WI38 (cell line): ENCODE data around the gene ATP6AP1.

Experiments used
- H3K4me3 ChIP-seq: 2 replicates; pipeline ENCODE4 v1.5.1; 2011; ENCODE audit warnings: low read depth, mild to moderate bottlenecking, control low read depth, low read length
- TF ChIP-seq, protein P1 (sequence below): IDR thresholded peaks from 2 replicates; pipeline ENCODE4 v1.5.1; 2012; ENCODE audit warnings: low read depth, mild to moderate bottlenecking, control low read depth, low read length

The ATP6AP1 gene

DNA sequence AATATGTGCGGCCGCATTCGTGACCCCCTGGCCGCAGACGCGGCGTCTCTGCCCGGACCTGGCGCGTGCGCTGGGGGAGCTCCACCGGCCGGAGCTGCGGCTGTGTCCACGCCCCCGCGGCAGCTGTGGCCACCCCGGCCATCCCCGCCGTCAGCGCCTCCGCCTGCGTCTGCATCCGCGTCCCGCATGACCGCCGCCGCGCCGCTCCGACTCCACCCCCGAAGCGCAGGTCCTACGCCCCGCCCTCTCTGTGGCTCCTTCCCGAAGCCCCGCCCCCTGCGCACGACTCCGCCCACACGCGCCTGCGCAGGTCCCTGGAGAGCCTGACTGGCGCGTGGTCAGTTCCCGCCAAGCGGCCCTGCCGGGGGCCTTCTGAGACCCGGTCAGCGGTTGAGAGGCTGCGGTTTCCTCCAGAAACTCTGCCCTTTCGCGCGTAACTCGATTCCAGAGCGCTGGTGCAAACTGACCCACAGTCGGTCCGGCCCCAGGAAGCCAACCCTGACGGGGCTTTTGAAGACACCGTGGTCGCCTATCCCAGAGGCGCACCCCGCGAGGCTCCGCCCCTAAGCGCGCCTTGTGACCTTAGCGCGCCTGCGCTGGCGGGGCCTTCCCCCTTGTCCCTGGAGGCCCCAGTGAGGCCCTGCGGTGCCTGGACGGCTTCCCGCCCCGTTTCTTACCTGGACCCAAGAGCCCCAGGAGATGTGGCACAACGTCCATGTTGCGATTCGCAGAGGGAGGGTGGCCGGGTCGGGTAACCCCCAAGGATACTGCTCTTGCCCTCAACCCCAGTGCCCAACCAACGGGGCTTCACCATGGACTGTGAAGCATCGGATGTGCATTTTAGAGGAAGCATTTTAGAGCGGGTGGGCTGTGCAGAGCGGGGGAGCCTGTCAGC is 50.5 kb downstream of the ATP6AP1 start, which contains the start of gene LAGE3:
Gene LAGE3 (minus strand): TSS at position 554 of the 895 bp plus-strand sequence. CDS start 366 bp downstream, at position 188.
- TF ChIP-seq, protein P1, sequence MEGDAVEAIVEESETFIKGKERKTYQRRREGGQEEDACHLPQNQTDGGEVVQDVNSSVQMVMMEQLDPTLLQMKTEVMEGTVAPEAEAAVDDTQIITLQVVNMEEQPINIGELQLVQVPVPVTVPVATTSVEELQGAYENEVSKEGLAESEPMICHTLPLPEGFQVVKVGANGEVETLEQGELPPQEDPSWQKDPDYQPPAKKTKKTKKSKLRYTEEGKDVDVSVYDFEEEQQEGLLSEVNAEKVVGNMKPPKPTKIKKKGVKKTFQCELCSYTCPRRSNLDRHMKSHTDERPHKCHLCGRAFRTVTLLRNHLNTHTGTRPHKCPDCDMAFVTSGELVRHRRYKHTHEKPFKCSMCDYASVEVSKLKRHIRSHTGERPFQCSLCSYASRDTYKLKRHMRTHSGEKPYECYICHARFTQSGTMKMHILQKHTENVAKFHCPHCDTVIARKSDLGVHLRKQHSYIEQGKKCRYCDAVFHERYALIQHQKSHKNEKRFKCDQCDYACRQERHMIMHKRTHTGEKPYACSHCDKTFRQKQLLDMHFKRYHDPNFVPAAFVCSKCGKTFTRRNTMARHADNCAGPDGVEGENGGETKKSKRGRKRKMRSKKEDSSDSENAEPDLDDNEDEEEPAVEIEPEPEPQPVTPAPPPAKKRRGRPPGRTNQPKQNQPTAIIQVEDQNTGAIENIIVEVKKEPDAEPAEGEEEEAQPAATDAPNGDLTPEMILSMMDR = no peak
- peak within 1 kb of the TSS; percentile 53 for H3K4me3 ChIP-seq

DNA sequence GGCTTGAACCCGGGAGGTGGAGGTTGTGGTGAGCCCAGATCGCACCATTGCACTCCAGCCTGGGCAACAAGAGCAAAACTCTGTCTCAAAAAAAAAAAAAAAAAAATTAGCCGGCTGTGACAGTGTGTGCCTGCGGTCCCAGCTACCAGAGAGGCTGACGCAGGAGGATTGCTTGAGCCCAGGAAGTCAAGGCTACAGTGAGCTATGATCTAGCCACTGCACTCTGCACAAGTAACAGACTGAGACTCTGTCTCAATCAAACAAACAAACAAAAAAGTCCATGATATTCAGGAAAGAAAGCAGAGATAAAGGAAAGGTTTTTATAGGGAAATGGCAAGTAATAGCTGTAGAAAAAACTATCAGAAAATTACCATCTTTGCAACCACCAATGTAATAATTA is 52.7 kb downstream of the ATP6AP1 start:
- no peak overlapping the region for H3K4me3 ChIP-seq
- TF ChIP-seq, protein P1 = no peak

DNA sequence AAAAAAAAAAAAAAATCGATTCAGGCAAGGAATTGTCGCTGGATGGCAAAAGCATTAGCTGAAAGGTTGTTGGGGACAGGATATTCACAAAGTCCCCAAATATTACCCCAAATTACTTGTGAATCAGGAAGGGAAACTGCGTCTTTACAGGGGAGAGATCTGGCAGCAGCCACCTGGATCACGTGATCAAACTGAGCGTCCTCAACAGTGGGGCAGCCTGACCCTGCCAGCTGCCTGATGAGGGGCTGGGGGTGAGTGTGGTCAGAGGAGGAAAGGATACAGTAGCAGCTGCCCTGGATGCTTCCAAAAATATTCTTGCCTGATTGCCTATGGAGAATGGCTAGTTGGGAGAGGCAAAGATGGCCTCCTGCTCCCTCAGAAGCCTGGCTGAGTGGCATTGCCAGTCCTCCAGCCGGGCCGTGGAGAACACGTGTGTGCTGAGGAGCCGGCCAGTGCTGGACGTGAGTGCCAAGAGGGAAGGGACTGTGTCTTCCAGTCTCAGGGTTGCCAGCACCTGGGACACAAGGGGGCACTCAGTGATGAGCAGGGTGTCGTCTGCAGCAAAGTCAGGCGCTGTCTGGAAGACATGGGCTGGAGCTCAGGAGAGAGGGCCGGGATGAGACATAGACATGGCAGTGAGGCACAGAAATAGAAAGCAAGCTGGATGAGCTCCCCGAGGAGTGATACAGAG is 53.6 kb downstream of the ATP6AP1 start:
- TF ChIP-seq, protein P1 = no peak
- H3K4me3 ChIP-seq = no peak overlapping the region

DNA sequence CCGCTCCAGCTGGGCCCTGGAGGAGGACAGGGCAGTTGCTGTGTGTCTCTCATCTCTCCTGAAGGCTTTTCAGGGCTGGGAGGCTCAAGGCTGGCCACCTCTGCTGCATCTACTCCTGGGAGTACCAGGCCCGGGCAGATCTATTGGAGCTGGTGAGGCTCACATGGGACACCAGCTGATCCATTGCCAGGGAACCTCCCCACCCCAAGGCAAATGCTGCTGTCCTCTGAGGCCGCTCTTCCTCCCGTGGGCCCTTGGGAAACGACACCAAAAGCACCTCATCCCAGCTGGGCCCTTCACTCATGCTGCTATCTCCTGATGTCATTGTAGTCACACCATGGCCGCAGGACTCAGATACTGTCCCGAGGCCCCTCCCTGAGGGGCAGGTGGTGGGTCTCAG is 54.3 kb downstream of the ATP6AP1 start:
- TF ChIP-seq, protein P1 = no peak
- no peak overlapping the region for H3K4me3 ChIP-seq

DNA sequence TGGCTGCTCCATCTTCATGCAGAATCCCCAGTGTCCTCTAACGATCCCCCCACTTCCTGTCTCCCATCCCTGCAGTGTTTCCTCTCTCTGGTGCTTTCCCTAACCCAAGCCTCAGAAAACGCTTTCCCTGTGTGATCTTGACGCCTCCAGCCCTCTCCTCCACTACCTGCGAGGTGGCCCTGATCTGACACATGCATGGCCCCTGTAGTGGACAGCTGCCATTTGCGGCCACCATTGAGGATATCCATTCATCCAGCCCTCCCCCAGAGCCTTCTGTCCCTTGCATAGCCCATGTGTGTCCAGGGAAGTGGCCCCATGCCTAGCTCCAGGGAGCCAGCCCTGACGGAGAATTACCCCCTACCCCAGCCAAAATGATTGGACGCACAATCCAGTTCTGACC is 54.8 kb downstream of the ATP6AP1 start:
- TF ChIP-seq, protein P1 = no peak
- H3K4me3 ChIP-seq = no peak overlapping the region

DNA sequence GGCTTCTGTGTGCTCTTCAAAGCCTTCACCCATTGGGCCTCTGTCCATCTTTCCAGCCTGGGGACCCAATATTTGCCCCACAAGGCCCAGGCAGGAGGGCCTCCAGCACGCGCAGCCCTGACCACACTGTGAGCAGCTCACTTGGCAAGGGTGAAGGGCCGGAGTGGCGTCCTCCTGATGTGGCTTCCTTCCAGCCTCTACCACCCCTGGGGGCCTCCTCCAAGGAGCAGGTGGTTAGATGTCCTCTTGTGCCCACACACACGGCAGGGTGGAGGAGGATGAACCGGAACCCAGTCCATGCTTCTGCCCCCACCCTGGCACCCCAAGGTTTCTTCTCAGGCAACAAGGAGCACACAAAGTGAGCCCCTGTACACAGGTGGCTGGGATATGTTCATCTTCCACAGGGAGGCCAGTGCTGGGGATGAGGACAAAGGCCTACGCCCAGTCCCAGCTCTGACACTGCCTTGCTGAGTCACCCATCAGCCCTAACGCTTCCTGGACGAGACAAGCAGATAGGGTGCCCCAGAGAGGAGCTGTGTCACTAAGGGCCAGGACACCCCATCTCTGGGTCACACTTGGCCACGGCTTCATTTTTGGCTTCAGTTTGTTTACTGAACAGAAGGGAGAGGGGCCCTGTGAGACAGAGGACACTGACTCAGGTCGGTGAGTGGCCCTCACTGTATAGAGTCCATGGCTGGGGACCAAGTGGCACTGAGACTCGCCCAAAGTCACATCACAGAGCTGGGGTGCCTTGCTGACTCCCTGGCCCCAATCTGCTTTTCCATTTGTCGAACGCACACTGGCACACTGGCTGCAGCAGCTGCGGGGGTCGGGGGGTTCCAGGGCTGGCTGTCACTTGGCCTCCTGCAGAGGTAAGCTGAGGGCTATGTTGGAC is 56.0 kb downstream of the ATP6AP1 start:
- H3K4me3 ChIP-seq = no peak overlapping the region
- TF ChIP-seq, protein P1 = no peak
